Measurements from ENCODE around the gene FRAS1.

- TF ChIP-seq, protein P1, sequence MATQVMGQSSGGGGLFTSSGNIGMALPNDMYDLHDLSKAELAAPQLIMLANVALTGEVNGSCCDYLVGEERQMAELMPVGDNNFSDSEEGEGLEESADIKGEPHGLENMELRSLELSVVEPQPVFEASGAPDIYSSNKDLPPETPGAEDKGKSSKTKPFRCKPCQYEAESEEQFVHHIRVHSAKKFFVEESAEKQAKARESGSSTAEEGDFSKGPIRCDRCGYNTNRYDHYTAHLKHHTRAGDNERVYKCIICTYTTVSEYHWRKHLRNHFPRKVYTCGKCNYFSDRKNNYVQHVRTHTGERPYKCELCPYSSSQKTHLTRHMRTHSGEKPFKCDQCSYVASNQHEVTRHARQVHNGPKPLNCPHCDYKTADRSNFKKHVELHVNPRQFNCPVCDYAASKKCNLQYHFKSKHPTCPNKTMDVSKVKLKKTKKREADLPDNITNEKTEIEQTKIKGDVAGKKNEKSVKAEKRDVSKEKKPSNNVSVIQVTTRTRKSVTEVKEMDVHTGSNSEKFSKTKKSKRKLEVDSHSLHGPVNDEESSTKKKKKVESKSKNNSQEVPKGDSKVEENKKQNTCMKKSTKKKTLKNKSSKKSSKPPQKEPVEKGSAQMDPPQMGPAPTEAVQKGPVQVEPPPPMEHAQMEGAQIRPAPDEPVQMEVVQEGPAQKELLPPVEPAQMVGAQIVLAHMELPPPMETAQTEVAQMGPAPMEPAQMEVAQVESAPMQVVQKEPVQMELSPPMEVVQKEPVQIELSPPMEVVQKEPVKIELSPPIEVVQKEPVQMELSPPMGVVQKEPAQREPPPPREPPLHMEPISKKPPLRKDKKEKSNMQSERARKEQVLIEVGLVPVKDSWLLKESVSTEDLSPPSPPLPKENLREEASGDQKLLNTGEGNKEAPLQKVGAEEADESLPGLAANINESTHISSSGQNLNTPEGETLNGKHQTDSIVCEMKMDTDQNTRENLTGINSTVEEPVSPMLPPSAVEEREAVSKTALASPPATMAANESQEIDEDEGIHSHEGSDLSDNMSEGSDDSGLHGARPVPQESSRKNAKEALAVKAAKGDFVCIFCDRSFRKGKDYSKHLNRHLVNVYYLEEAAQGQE (IDR thresholded peaks at IDR 0.05) = no peak
- no peak for TF ChIP-seq CTCF (IDR thresholded peaks at IDR 0.05)
- TF ChIP-seq, protein P2, sequence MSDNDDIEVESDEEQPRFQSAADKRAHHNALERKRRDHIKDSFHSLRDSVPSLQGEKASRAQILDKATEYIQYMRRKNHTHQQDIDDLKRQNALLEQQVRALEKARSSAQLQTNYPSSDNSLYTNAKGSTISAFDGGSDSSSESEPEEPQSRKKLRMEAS (IDR thresholded peaks at IDR 0.05) = no peak
- no peak for TF ChIP-seq RCOR1 (IDR thresholded peaks at IDR 0.05; ENCODE audit: low read depth, low read length)
- TF ChIP-seq POLR2A (IDR thresholded peaks at IDR 0.05; ENCODE audit: low read length) = no peak
- no peak for TF ChIP-seq USF2 (IDR thresholded peaks at IDR 0.05)
- no peak for TF ChIP-seq NFE2L2 (conservative IDR thresholded peaks at IDR 0.05; ENCODE audit: low read length)
- TF ChIP-seq ZFP36 (IDR thresholded peaks at IDR 0.05; ENCODE audit: borderline replicate concordance, partially characterized antibody) = no peak
- no peak for TF ChIP-seq CEBPB (IDR thresholded peaks at IDR 0.05)
- TF ChIP-seq ZSCAN20 (CRISPR knock-in tag; IDR thresholded peaks at IDR 0.05) = no peak
- no peak for TF ChIP-seq ELK1 (IDR thresholded peaks at IDR 0.05; ENCODE audit: low read depth, low read length)
Measured at GRCh38 chr4:78020677-78021076, 36.4 kb upstream of the FRAS1 start.
